ENCODE data around the gene PPP1R7. TPM values are rescaled to one million over a fixed set of nuclear protein-coding genes. Genes with fewer than 3 reads are reported as not detected.

PPP1R7 gene
- total and polyA plus RNA-seq, 10 donors: 36.1 to 89.3 (median 48.8) TPM

GRCh38 chr2:241213567-241213966 lies 63.3 kb downstream of the PPP1R7 start:
- no peaks in the 10 kb centered on the region for H3K36me3 ChIP-seq
- TF ChIP-seq POLR2AphosphoS5 (IDR thresholded peaks at IDR 0.05) (no peak), POLR2A (IDR thresholded peaks at IDR 0.05) (no peak), CTCF (IDR thresholded peaks at IDR 0.05 in 8 of 11, conservative IDR thresholded peaks at IDR 0.05 in 3 of 11) (no peak)
- peaks cover 0 to 10% (median 0%) of the 10 kb centered on the region in 7 donors for H3K27me3 ChIP-seq (replicated peaks in 1 of 7)
- H3K4me3 ChIP-seq: no peak overlapping the region
- H3K9me3 ChIP-seq: no peaks in the 10 kb centered on the region
- H3K4me1 ChIP-seq: peaks cover 0 to 23% (median 11%) of the 10 kb centered on the region in 6 donors
- WGBS, 5 donors: 68 to 87% (median 81%) methylated on average over 4 to 7 of the region's 7 CpGs
- H3K27ac ChIP-seq: no peak overlapping the region
- intact Hi-C loops (cut with DNase I; ENCODE audit: low total_unique reads): no loop called here
- no peak for DNase-seq

GRCh38 chr2:241214209-241214608 lies 63.9 kb downstream of the PPP1R7 start:
- TF ChIP-seq POLR2A (IDR thresholded peaks at IDR 0.05) (no peak), POLR2AphosphoS5 (IDR thresholded peaks at IDR 0.05) (no peak), CTCF (IDR thresholded peaks at IDR 0.05 in 8 of 11, conservative IDR thresholded peaks at IDR 0.05 in 3 of 11) (no peak)
- no peak for DNase-seq
- Histone ChIP-seq H3K4me3 (no peak overlapping the region), H3K4me1 (peaks cover 3 to 30% (median 17%) of the 10 kb centered on the region in 6 donors), H3K9me3 (no peaks in the 10 kb centered on the region), H3K27ac (no peak overlapping the region), H3K27me3 (replicated peaks in 1 of 7) (peaks cover 0 to 10% (median 0%) of the 10 kb centered on the region in 7 donors), H3K36me3 (no peaks in the 10 kb centered on the region)
- intact Hi-C loops (cut with DNase I; ENCODE audit: low total_unique reads): no loop called here
- WGBS, 5 donors: 62 to 85% (median 72%) methylated on average over 10 of the region's 10 CpGs

DNA sequence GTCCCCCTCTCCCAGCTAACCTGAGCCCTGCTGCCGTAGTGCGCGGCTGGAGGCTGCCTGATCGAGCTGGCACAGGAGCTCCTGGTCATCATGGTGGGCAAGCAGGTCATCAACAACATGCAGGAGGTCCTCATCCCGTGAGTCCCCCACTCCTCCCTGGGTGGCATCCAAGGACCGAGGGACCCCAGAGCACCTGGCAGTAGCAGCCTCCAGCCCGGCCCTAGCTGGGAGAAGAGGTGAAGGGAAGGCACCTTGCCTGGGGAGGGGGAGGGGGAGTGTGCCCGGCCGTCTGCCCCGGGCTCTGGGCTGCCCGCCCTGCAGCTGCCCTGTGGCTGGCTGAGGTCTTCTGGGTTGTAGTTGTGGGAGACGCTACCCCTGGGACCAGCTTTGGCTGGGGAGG lies 64.5 kb downstream of the PPP1R7 start:
- peaks cover 0 to 10% (median 0%) of the 10 kb centered on the region in 7 donors for H3K27me3 ChIP-seq (replicated peaks in 1 of 7)
- no peak for DNase-seq
- WGBS, 5 donors: 78 to 90% (median 87%) methylated on average over 10 to 12 of the region's 12 CpGs

GRCh38 chr2:241215421-241215820 lies 65.2 kb downstream of the PPP1R7 start:
- DNase-seq: no peak
- Histone ChIP-seq H3K4me1 (peaks cover 3 to 33% (median 19%) of the 10 kb centered on the region in 6 donors), H3K27me3 (replicated peaks in 1 of 7) (peaks cover 0 to 12% (median 0%) of the 10 kb centered on the region in 7 donors), H3K4me3 (no peak overlapping the region), H3K9me3 (no peaks in the 10 kb centered on the region), H3K27ac (no peak overlapping the region), H3K36me3 (no peaks in the 10 kb centered on the region)
- no peak for TF ChIP-seq POLR2A (IDR thresholded peaks at IDR 0.05)
- no peak for TF ChIP-seq CTCF (IDR thresholded peaks at IDR 0.05 in 8 of 11, conservative IDR thresholded peaks at IDR 0.05 in 3 of 11)
- no peak for TF ChIP-seq POLR2AphosphoS5 (IDR thresholded peaks at IDR 0.05)
- WGBS, 5 donors: 56 to 69% (median 64%) methylated on average over 7 to 9 of the region's 9 CpGs
- intact Hi-C loops (cut with DNase I; ENCODE audit: low total_unique reads): no loop called here

More for the DNA sequence above, 64.5 kb downstream of the PPP1R7 start:
- Histone ChIP-seq H3K27ac (no peak overlapping the region), H3K9me3 (no peaks in the 10 kb centered on the region), H3K36me3 (no peaks in the 10 kb centered on the region), H3K4me1 (peaks cover 3 to 33% (median 19%) of the 10 kb centered on the region in 6 donors), H3K4me3 (no peak overlapping the region)
- TF ChIP-seq POLR2A (IDR thresholded peaks at IDR 0.05): no peak
- TF ChIP-seq POLR2AphosphoS5 (IDR thresholded peaks at IDR 0.05): no peak
- TF ChIP-seq CTCF (IDR thresholded peaks at IDR 0.05 in 8 of 11, conservative IDR thresholded peaks at IDR 0.05 in 3 of 11): no peak
- intact Hi-C loops (cut with DNase I; ENCODE audit: low total_unique reads): no loop called here
